CD4-positive, alpha-beta T cell treated with Interleukin-15 for 1 hour (primary cell): ENCODE measurements around the gene PRRT4.

Source experiments
- DNase-seq: peaks from one replicate; pipeline ENCODE4 v3.0.0-alpha.2; 2020

PRRT4 gene

DNA sequence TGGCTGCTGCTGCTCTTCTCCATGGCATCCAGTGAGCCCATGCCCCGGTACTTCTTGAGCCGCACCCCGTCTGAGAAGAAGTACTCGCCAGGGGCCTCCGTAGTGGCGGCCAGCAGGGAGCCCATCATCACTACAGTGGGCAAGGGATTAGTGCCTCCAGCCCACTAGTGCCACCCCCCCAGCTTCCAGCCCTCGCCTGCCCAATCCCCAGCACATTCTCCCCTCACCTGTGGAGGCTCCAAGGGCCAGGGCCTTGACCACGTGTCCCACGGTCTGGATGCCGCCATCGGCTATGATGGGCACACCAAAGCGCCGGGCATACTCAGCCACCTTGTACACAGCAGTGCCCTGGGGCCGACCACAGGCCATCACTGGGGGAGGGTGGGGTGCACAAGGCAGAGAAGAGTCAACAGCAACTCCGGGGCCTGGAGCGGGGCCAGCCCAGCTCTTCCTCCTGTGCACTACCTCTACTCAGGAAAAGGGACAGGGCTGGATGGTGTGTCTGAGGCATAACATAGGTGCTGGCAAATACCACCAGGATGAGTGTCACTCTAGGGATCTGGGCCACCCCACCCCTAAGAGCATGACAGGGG, 33.5 kb upstream of the PRRT4 start:
- DNase-seq, result no peak

DNA sequence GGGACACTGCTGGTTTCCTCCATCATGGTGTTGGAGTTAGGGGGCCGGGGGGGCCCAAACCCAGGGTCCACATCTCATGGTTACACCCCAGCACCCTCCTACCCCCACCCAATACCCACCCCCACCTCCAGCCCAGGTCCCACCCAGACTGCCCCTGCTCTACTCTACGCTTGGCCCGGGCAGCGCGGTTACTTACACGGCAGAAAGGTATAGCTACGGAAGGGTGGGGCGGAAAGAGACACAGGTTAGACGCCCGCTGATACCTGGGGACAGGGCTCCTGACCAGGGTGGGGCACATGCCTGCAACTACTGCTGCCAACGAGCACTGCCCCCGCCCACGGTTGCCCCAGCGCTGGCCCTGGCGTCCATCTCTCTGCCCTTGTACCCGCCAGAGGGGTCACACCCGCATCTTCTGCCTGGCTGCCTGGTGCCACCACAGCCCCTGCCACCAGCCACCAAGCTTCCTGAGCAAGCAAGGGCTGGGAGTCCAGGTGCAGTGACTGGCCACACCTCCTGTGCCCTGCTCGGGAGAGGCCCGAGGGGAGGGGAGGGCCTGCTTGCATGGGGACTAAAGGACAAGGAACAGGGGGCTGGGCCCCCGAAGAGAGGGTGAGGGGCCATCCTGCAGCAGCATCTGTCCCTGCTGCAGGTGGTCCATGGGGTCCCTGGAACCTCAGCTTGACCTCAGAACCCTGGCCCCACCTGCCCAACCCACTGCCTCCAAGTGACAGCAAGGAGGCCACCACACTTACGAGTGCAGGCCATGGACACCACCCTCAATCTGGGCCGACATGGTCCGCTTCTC, 32.2 kb upstream of the PRRT4 start:
- DNase-seq, result no peak

DNA sequence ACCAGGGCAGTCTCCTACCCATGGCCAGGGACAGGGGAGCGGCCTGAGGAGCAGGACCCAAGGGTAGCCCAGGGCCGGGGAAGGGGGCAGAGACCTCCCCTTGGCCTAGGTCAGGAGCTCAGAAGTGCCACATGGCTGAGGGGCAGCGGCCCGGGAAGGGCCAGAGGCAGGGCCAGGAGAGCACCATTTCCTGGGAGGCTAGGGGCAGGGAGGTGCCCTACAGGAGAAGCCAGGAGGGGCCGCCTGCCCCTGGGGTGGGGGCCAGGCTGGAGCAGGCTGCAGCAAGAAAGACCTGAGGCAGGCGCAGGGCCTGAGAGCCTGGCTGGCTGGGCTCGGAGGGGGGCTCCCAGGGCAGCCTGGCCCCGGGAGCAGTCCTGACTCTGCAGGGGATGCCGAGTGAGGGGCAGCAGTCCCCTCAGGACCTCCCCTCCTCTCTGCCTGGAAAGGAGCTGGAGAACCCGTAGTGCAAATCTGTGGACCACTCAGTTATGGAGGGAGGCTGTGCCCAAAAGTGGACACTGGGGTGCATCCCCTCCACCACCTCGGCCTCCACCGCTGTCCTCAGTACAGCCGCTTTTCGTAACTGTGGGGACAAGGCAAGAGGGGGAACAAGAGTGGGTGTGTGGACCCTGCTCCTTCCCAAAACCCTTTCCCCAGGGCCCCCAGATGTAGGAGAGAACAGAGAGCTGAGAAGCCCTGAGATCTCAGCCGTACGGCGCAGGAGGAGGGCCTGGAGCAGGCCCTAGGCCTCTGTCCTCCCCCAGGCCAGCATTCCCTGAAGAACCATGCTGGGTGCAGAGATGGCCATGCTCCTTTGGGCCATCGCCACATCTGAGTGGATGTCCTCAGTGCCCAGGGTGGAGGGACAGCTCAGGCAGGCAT, 31.2 kb upstream of the PRRT4 start:
- DNase-seq, result no peak

DNA sequence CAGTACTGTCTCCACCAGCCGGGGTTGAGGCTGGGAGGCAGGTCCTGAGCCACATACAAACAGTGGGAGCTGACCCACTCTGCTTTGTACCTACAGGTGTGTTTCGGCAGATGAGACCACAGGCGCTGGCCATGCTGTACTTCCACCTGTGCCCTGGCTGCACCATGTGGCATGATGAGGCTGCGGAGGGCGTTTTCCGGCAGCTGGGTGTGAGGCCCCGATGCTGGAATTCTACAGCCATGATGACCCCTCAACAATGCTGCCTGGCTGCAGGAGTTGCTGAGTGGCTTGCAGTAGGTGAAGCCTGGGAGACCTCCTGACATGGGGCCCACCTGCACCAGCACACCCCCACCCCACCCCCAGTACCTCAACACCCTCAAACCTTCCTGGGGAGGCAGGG, 30.3 kb upstream of the PRRT4 start:
- no peak for DNase-seq

DNA sequence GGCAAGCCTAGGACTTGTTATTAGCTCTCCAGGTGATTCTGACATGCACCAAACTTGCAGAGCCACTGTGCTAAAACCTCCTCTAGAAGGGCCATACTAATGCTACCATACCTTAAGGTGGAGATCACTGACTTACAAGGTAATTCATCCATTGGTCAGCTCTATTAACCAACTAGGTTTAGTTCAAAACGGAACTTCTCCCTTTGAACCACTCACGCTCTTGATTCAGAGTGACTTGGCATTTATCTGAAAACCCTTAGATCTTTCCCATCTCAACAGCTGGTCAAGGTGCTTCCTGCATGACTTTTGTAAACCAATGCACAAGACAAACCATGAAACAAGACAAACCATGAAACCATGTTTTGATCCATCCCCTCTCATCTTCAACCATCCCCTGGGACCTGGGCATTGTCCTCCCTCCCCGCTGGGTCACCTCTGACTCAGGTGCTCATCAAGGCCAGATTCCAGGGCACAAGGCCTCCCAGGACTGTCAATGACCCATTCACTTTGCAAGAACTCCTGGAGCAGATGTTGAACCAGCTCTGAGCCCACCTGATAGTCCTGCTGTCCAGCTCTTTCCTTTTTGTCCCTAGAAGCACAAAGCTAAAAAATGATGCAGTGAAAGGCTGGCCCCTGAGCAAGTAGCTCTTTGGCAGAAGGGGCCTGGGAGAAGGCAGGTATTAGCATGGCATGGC, 29.5 kb upstream of the PRRT4 start:
- DNase-seq, result no peak

DNA sequence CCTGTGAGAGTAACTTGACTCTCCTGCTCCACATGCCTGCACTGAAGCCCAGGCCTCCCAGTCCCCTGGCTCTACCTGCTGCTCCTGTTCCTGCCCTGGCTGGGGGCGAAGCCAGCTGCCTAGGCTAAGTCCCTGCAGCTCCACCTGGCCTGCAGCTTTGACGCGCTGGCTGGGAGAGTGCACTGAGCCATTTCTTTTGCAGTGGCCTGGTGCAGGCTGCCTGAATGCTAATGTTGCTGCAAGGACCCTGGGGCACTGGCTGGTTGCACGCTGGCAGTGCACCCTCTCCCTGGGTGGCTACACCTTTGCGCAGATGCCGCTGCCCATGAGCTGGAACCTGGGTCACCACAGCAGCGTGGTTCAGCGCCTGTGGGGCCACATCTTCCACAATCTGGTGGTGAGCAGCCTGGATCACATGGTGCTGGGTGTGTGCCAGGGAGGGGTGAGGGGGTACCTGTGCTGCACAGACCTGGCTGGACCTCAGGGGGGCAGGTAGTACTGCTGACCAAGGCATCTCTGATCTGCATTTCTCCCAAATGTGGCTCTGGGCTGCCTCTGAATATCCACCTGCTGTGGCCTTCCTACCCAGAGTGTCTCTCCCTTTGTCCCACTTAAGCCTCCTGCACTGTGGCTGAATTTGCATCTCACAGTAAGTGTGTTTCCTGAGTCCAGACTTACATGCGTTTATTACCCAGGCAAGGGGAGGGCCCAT, 28.3 kb upstream of the PRRT4 start:
- DNase-seq, result no peak

DNA sequence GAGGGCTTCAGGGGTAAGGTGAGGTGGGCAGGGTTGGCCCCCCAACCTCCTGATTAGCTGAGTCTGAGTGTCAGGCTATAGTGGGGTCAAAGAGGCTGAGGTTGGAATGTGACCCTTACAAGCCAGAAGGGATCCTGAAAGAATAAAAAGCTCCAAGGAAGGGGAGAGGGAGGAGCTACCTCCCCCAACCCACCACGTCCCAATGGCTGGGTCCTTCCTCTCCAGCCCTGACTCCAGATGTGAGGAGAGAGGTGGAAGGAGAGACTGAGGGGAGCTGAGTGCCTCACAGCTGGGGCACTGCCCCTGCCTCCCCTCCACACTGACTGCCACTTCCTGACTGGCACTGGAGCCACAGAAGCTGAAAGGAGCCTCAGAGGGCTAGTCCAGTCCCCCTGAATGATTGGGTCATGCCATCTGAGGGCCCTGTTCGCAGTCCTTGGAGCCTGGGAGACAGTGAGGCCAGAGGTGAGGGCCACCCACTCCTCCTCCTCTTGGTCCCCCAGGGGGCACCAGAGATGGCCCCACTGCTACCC, 27.7 kb upstream of the PRRT4 start:
- no peak for DNase-seq

DNA sequence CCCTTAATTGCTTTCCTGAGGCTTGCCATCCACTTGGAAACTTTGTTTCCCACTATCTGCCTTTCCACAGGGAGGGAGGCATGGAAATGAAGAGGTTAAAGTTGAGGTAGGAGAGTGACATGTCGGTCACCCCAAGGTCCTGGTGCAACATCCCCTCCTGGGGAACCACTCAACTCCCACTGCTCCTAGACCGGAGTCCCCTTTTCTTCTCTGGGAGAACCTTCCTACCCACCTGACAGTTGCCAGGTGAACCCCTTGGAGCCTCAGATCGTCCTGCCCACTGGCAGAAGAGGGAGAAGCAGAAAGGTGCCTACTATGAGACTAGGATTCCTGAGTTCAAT, 26.6 kb upstream of the PRRT4 start:
- DNase-seq, result no peak

DNA sequence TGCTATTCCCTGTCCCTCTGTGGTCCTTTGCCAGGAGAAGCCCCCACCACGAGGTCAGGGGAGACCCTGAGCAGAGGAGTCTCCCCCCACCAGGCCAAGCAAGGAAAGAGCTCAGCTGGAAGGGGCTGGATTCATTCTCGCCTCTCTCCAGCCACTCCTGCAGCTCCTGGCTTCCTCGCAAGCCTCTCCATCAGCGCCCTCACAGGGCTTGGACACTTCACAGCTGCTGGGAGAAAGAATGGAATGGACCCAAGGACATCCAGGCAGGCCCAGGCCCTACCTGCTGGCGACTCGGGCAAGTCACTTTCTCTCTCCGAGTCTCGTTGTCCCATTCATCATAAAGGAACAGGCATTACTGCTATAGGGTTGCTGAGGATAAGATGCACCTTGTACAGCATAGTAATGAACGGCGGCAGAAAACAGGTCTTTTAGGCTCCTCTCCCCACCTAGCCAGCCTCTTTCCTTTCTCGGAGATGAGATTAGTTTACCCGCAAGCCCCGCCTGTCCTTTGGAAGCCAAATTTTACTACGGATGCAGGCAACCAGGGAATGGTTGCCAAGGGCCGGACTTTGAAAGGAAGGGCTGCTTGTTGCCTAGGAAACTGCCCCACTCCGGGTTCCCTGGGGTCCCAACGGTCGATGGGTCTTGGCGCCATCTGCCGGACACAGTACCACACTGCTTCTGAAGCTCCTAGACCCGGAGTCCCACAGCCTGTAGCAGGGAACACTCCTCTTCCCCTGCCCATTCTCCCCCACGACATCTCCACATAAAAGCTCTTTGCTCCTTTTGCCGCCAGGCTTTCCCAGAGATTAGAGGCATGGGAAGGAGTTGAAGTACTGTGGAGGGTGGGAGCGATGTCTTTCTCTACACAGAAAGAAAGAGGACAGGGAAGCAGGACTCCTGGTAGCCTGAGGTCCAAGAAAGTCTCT, 26.0 kb upstream of the PRRT4 start:
- DNase-seq, result peak; percentile 53

DNA sequence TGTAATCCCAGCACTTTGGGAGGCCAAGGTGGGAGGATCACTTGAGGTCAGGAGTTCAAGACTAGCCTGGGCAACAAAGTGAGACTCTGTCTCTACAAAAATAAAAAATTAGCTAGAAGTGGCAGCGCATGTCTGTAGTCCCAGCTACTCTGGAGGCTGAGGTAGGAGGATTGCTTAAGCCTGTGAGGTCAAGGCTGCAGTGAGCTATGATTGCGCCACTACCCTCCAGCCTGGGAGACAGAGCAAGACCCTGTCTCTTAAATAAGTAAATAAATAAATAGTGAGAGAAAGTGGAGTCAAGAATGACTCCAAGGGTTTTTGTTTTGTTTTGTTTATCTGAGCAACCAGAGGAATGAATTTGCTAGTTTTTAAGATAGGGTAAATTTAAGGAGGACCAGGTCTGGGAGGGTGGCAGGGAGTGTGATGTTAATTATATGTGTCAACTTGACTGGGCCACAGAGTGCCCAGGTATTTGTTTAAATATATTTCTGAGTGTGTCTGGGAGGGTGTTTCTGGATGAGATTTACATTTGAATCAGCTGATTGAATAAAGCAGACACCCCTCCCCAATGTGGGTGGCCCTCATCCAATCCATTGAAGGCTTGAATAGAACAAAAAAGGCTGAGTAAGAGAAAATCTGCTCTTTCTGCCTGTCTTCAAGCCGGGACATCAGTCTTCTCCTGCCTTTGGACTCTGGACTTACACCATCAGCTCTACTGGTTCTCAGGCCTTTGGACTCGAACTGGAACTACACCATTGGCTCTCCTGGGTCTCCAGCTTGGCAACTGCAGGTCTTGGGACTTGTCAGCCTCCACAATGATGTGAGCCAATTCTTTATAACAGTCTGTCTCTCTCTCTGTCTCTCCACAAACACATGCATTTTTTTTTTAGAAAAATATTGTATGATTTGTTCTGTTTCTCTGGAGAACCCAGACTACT, 24.8 kb upstream of the PRRT4 start:
- DNase-seq, result no peak

DNA sequence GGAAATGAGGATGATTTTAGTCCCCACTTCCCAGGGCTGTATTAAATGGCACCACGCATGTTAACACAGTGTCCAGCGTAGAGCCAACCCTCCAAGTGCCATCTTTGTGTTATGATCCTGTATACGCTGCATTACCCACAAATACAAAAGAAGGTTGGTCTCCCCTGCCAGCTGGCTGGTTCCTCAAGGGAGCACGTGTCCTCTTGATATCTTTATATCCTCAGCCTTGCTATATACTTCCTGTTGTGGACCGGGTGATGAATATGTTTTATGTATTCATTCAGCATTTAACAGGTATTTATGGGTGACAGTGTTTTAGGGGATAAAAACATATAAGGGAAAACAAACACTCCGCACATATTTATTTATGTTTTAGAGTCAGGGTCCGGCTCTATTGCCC, 23.2 kb upstream of the PRRT4 start:
- DNase-seq, result no peak

DNA sequence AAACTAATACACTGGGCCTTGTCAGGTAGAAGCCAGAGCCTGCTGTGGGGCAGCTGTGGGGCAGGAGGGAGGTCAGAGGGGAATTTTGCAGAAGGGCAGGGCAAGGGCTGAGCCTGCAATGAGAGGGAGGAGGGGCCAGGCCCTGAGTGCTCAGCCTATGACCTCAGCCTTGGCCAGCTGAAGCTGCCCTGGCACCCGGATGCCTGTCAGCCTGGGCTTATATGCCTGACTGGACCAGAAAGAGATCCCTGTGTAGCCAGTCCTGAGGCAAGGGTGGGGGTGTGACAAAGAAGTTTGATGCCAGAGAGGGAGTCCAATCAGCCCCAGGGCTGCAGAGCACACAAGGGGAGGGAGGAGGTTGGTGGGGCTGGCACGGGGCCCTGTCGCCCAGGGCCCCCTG, 22.3 kb upstream of the PRRT4 start:
- no peak for DNase-seq

DNA sequence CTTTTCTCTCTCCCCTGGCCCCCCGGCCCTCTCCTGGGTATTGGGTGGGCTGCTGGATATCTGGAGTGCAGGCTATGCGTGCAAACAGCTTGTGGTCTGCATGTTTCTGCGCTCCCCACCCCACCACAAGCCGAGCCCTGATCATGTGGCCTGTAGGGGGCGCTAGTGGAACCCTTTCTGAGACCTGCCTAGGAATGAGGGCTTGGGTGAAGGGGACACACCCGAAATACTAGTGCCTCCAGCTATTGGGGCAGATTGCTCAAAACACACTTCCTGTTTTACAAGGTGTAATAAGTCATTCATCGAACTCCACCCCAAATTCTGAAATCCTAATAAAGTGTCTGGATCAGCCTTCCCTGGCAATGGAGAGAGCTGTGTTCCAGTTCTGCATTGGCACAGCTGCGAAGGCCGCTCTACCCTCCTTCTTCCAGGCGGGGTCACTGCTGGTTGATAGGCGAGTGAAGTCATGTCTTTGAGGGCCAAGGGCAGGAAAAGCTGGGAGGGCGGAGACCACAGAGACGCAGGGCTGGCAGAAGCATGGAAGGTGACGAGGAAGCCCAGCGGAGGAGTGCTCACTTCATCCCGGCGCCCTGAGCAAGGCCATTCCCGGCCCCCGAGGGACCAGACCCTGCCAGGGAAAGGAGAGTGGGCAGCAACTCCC, 19.8 kb upstream of the PRRT4 start:
- no peak for DNase-seq

DNA sequence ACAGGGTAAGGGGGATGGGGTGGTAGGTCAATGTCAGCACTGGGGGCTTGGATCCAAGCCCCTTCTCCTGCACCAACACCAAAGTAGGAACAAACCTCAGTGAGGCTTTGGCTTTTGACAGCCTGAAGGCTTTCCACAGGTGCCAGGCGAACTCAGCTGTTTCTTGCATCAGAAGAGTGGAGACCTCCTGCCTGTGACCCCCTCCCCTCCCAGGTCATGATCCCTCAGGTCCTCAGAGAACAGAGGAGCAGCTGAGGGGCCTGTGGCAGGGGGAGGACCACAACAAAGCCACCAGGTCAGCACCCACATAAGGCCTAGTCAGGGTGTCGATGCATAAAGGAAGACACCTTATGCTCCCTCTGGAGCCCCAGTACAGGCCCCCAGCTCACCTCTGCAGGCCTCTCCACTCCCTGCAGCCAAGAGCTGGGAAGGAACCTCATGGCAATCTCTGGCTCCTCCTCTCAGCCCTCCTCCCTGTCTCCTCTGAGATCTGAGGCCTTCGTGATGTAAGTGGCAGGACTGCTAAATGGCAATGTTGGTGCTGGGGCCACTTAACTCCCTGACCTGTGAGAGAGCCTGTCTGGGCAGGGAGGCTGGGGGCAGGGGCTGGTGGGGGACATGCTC, 19.1 kb upstream of the PRRT4 start:
- DNase-seq, result no peak

DNA sequence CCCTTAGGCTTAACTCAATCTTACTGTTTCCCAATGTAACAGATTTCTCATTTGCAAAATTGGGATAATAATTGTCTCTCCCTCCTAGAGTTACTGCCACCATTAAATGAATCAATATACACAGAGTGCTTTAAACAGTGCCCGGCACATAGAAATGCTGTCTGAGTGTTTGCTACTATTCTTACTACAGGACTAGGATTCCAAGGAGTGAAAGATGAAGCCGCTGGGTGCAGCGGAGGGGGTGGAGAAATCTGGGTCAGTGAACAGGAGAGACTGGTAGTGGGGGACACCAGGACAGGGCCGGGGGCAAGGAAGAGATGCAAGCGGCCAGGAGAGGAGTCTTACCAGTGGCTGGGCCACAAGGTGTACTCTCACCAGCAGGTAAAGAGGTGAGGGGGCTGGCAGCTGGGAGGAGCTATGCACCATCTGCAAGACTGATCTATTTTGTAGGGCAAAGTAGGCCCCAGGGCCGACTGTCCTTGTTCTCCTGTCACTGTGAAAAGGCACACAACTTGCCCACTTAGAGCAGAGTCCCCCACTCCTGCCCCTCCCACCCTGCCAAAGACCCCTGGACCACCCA, 18.5 kb upstream of the PRRT4 start:
- no peak for DNase-seq

DNA sequence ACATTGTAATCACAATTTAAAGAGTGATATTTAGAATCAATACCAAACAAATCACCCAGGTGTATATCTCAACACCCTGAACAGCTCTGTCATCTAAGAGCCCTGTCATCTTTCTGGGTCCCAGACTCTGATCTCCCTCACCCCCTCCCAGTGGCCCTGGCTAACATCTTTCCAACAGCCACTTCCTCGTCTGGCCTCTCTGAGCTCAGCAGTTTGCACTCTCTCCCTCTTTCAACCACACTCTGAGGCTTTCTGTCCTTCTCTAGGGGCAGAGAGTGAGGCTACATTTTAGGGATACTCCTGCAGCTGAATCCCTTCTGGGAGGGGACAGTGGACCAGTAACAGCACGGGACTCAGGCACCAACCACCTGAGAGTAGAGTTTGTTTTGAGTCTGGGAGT, 17.1 kb upstream of the PRRT4 start:
- DNase-seq, result no peak

DNA sequence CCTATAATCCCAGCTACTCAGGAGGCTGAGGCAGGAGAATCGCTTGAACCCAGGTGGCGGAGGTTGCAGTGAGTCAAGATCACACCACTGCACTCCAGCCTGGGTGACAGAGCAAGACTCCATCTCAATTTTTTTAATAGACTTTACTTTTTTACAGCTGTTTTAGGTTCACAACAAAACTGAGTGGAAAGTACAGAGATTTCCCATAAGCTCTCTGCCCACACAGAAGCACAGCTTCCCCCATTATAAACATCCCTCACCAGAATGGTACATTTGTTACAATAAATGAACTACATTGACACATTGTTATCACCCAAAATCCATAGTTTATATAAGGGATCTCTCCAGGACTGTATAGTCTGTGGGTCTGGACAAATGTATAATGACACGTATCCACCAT, 14.6 kb upstream of the PRRT4 start:
- DNase-seq, result no peak

DNA sequence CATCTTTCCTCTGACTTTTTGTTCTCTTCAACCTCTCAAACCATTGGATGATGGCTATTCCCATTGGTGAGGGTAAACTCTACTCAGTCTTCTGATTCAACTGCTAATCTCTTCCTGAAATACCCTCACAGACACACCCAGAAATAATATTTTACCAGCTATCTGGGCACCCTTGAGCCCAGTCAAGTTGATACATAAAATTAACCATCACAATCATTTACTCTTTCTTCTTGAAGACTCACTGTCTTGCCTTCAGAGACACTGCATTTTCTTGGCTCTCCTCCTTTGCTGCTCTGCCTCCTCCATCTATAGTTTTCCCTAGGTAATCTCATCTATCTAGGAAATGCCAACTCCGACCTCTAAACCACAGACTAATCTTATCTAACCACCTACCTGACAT, 12.6 kb upstream of the PRRT4 start:
- no peak for DNase-seq

DNA sequence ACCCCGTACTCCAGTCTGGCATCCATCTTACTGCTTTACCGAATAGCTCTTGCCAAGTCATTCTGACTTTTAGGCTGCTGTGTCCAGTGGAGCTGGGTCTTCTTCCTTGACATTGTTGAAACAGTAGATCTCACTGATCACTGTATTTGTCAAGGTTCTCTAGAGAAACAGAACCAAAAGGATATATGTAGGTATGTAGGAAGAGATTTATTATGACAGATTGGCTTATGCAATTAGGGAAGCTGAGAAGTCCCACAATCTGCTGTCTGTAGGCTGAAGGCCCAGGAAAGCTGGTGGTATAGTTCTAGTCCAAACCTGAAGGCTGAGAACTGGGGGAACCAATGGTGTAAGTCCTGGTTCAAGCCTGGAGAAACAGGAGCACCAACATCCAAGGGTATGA, 12.1 kb upstream of the PRRT4 start:
- DNase-seq, result no peak
